IMR-90 (cell line): ENCODE results near the gene MEDAG.

Experiments
- CHD1 ChIP-seq: IDR thresholded peaks from 2 replicates; pipeline ENCODE4 v1.6.1; 2012; ENCODE audit warnings: low read depth, low read length, improper control_type of control experiment
- CTCF ChIP-seq: conservative IDR thresholded peaks from 2 replicates; pipeline ENCODE4 v1.5.1; 2012; ENCODE audit warnings: mild to moderate bottlenecking, low read depth, low read length, improper control_type of control experiment
- MAFK ChIP-seq: IDR thresholded peaks from 2 replicates; pipeline ENCODE4 v1.6.1; 2012; ENCODE audit warnings: low read depth, low read length, improper control_type of control experiment
- MXI1 ChIP-seq: IDR thresholded peaks from 2 replicates; pipeline ENCODE4 v1.6.1; 2012; ENCODE audit warnings: low read depth, mild to moderate bottlenecking, low read length, moderate library complexity, borderline replicate concordance
- POLR2A ChIP-seq: IDR thresholded peaks from 2 replicates; pipeline ENCODE4 v1.6.1; 2012; ENCODE audit warnings: mild to moderate bottlenecking, low read depth, low read length
- RAD21 ChIP-seq: IDR thresholded peaks from 2 replicates; pipeline ENCODE4 v1.6.1; 2012; ENCODE audit warnings: low read length, improper control_type of control experiment

DNA sequence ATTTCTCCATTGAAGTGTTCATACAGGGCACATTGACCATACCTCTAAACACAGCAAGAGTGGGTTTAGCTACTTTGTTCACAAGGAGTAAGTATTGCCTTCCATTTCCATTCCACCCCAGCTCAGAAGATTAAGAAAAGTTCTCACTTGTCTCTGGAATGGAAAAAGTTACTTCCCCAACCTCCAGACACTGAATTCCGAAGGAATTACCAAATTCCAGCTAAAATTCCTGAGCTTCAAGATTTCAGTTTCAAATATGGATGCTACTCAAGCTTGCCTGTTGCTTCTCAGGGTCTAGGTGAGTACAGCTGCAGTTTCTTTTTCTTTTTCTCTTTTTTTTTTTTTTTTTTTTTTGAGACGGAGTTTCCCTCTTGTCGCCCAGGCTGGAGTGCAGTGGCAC, 60.0 kb downstream of the MEDAG start:
- TF ChIP-seq CTCF (no peak), POLR2A (no peak), CHD1 (no peak), MAFK (no peak), MXI1 (no peak), RAD21 (no peak)
